Measurements from ENCODE around the gene BMPR1B. TPM values are rescaled to one million over a fixed set of nuclear protein-coding genes. Genes with fewer than 3 reads are reported as not detected.

Gene BMPR1B
- total RNA-seq, 1 experiment from 2014 or later: not detected

GRCh38 chr4:95186666-95187065 lies 428.9 kb downstream of the BMPR1B start:
- H3K4me3 ChIP-seq (replicated peaks in 1 of 2; ENCODE audit: low read depth in 1 of 2, low read length in 2 of 2): no peak overlapping the region
- intact Hi-C loops (cut with micrococcal nuclease): no loop called here
- H3K79me2 ChIP-seq (ENCODE audit: insufficient read depth, low read length): no peaks in the 10 kb centered on the region
- H2AFZ ChIP-seq (ENCODE audit: low read depth, low read length, poor library complexity, severe bottlenecking): no peak overlapping the region
- ChIA-PET CTCF (interaction anchor here (1.7 kb wide), 1 partner anchor 18 kb away, joined by 4 read pairs; no protein-coding TSS in a partner anchor), POLR2A (no interaction called here), RAD21 (ENCODE audit: low non-redundant PET in 1 of 2, low total read pairs in 2 of 2, uncharacterized antibody in 2 of 2, unreplicated experiment in 2 of 2) (no interaction called here)
- no peak for DNase-seq (ENCODE audit: low read depth, low spot score)
- no peak for ATAC-seq
- no TSS peak for BruUV-seq (replicated peaks)
- no peaks in the 10 kb centered on the region for H3K36me3 ChIP-seq (ENCODE audit: control insufficient read depth in 1 of 2, insufficient read depth in 2 of 2, low read length in 2 of 2)
- no peaks in the 10 kb centered on the region for H3K9me2 ChIP-seq (ENCODE audit: insufficient read depth)
- H3K9ac ChIP-seq (ENCODE audit: low read length): no peak overlapping the region
- TF ChIP-seq CTCF (IDR thresholded peaks at IDR 0.05 in 2 of 3, conservative IDR thresholded peaks at IDR 0.05 in 1 of 3; ENCODE audit: borderline replicate concordance in 1 of 3, insufficient read depth in 1 of 3, low read depth in 2 of 3, low read length in 2 of 3): no peak
- no peak for TF ChIP-seq YY1 (IDR thresholded peaks at IDR 0.05; ENCODE audit: extremely low read depth, insufficient replicate concordance, low read depth, low read length)
- TF ChIP-seq ATF3 (IDR thresholded peaks at IDR 0.05): no peak
- no peak for TF ChIP-seq ZNF274 (IDR thresholded peaks at IDR 0.05; ENCODE audit: low read depth, low read length)
- TF ChIP-seq EZH2phosphoT487 (IDR thresholded peaks at IDR 0.05; ENCODE audit: borderline replicate concordance): no peak
- no peak for TF ChIP-seq EZH2 (IDR thresholded peaks at IDR 0.05)
- no peak for TF ChIP-seq EGR1 (IDR thresholded peaks at IDR 0.05; ENCODE audit: low read depth)
- TF ChIP-seq CBX3 (IDR thresholded peaks at IDR 0.05; ENCODE audit: low read depth): no peak
- TF ChIP-seq TCF7L2 (IDR thresholded peaks at IDR 0.05; ENCODE audit: borderline replicate concordance, extremely low read depth, insufficient read depth, insufficient read length): no peak
- no peak for TF ChIP-seq POLR2A (IDR thresholded peaks at IDR 0.05; ENCODE audit: borderline replicate concordance, extremely low read depth, insufficient read depth, insufficient read length)
- no peak for TF ChIP-seq MAX (IDR thresholded peaks at IDR 0.05)
- no peak for TF ChIP-seq SP1 (IDR thresholded peaks at IDR 0.05; ENCODE audit: low read depth)
- TF ChIP-seq SRF (IDR thresholded peaks at IDR 0.05; ENCODE audit: low read depth): no peak
- TF ChIP-seq ZBTB33 (IDR thresholded peaks at IDR 0.05; ENCODE audit: extremely low read depth, insufficient replicate concordance, low read length): no peak
- H3K4me1 ChIP-seq (ENCODE audit: control insufficient read depth in 1 of 2, insufficient read depth in 2 of 2, low read length in 2 of 2): no peaks in the 10 kb centered on the region
- no peak overlapping the region for H3K4me2 ChIP-seq (ENCODE audit: low read length)
- H3K9me3 ChIP-seq (ENCODE audit: control insufficient read depth in 1 of 2, insufficient read depth in 1 of 2, low read depth in 1 of 2, low read length in 2 of 2): no peaks in the 10 kb centered on the region
- H3K27ac ChIP-seq (ENCODE audit: low read depth, low read length): no peak overlapping the region
- H4K20me1 ChIP-seq (ENCODE audit: insufficient read depth): no peaks in the 10 kb centered on the region
- H3K27me3 ChIP-seq (ENCODE audit: insufficient read depth, low read length): no peaks in the 10 kb centered on the region

Data from HCT116 (cell line).